PC-3 (cell line): ENCODE results near the gene SPEN. TPM values are rescaled to one million over a fixed set of nuclear protein-coding genes. Genes with fewer than 3 reads are reported as not detected.

Experiments used
- ATAC-seq: fragments of 200-7000 bp; cut with Tn5 transposase; 2 replicates; pipeline ENCODE4 v1.9.1; 2020; ENCODE audit warnings: mild to moderate bottlenecking, moderate library complexity
- BruUV-seq: library from RNA; stranded (reverse); fragments of 400-500 nt; replicated peaks from 2 replicates; lab custom pipeline; 2021; lab: Mats Ljungman, UMichigan
- CTCF ChIA-PET: fragments of 300-600 bp; sonication (Branson Sonifier 250); formaldehyde crosslinking; loops from one replicate; lab custom pipeline; 2022; ENCODE audit warnings: antibody characterized with exemption; lab: Charles Lee
- POLR2A ChIA-PET: fragments of 300-600 bp; sonication (Branson Sonifier 250); formaldehyde crosslinking; loops from one replicate; lab custom pipeline; 2022; ENCODE audit warnings: antibody characterized with exemption; ENCODE audit not compliant: unreplicated experiment; lab: Charles Lee
- DNase-seq: peaks from one replicate; pipeline ENCODE4 v3.0.0-alpha.2; 2015
- H2AFZ ChIP-seq: fragments of 300-600 bp; sonication (generic); 2 replicates; pipeline ENCODE4 v1.6.0; 2016; ENCODE audit warnings: antibody characterized with exemption, low read length
- H3F3A ChIP-seq: fragments of 300-600 bp; sonication (generic); one replicate; pipeline ENCODE4 v1.6.0; 2017; ENCODE audit warnings: antibody characterized with exemption, low read length, control low read depth, mild to moderate bottlenecking; ENCODE audit not compliant: unreplicated experiment
- H3K27ac ChIP-seq: fragments of 300-600 bp; sonication (generic); 2 replicates; pipeline ENCODE4 v1.5.1; 2016; ENCODE audit warnings: mild to moderate bottlenecking, low read length
- H3K27me3 ChIP-seq: fragments of 300-600 bp; sonication (generic); 2 replicates; pipeline ENCODE4 v1.6.1; 2016; ENCODE audit warnings: low read length, mixed read lengths
- H3K36me3 ChIP-seq: fragments of 300-600 bp; sonication (generic); 2 replicates; pipeline ENCODE4 v1.6.1; 2016; ENCODE audit warnings: low read depth, mixed run types, low read length, mixed read lengths
- H3K4me1 ChIP-seq: fragments of 300-600 bp; sonication (generic); 2 replicates; pipeline ENCODE4 v1.5.1; 2016; ENCODE audit warnings: low read length; ENCODE audit not compliant: insufficient read depth
- H3K4me2 ChIP-seq: fragments of 300-600 bp; sonication (generic); 2 replicates; pipeline ENCODE4 v1.6.0; 2016; ENCODE audit warnings: low read length
- H3K4me3 ChIP-seq: fragments of 300-600 bp; sonication (generic); 2 replicates; pipeline ENCODE4 v1.5.1; 2016; ENCODE audit warnings: mild to moderate bottlenecking, low read length, mixed read lengths
- H3K79me2 ChIP-seq: fragments of 300-600 bp; sonication (generic); 2 replicates; pipeline ENCODE4 v1.6.1; 2017; ENCODE audit warnings: low read length, mixed read lengths
- H3K9ac ChIP-seq: fragments of 300-600 bp; sonication (generic); 2 replicates; pipeline ENCODE4 v1.6.0; 2016; ENCODE audit warnings: mild to moderate bottlenecking, low read length
- H3K9me2 ChIP-seq: fragments of 300-600 bp; sonication (generic); replicated peaks from 2 replicates; pipeline ENCODE4 v1.6.1; 2016; ENCODE audit warnings: mixed run types, low read length, mixed read lengths
- H3K9me3 ChIP-seq: fragments of 300-600 bp; sonication (generic); 2 replicates; pipeline ENCODE4 v1.6.1; 2016; ENCODE audit warnings: low read length, mixed read lengths
- H4K20me1 ChIP-seq: fragments of 300-600 bp; sonication (generic); 2 replicates; pipeline ENCODE4 v1.6.1; 2016; ENCODE audit warnings: low read length, mixed read lengths
- EZH2 ChIP-seq: fragments of 300-600 bp; sonication (generic); IDR thresholded peaks from one replicate; pipeline ENCODE4 v1.6.1; 2017; ENCODE audit warnings: antibody characterized with exemption, mild to moderate bottlenecking, low read length; ENCODE audit not compliant: unreplicated experiment
- EZH2phosphoT487 ChIP-seq: fragments of 300-600 bp; sonication (generic); IDR thresholded peaks from 2 replicates; pipeline ENCODE4 v1.6.1; 2018; ENCODE audit warnings: mild to moderate bottlenecking, antibody characterized with exemption, low read length, borderline replicate concordance
- intact Hi-C: fragments of 100-400 bp; cut with micrococcal nuclease; formaldehyde crosslinking; loops from 2 replicates; pipeline ENCODE4 v1.9.0; 2023
- total RNA-seq: library from RNA; depleted of rRNA; stranded (reverse); fragments of >200 nt; gene quantifications from 2 replicates; pipeline ENCODE4 v1.2.3, GENCODE V29; 2014
- TF ChIP-seq, protein P1 (sequence below): fragments of 300-600 bp; sonication (generic); conservative IDR thresholded peaks from 2 replicates; pipeline ENCODE4 v1.5.1; 2017; ENCODE audit warnings: antibody characterized with exemption, low read depth, mild to moderate bottlenecking, low read length

SPEN gene
- total RNA-seq, 1 experiment from 2014 or later, result 26.7 TPM

- H3K9ac ChIP-seq, result no peak overlapping the region
- no peaks in the 10 kb centered on the region for H3K9me3 ChIP-seq
- no peaks in the 10 kb centered on the region for H4K20me1 ChIP-seq
- peaks cover 3% of the 10 kb centered on the region for H3K4me1 ChIP-seq
- H3F3A ChIP-seq, result no peaks in the 10 kb centered on the region
- intact Hi-C loops, result no loop called here
- peaks cover 30% of the 10 kb centered on the region for H3K36me3 ChIP-seq
- POLR2A ChIA-PET, result no interaction called here
- no peak overlapping the region for H3K27ac ChIP-seq
- no peak overlapping the region for H3K4me2 ChIP-seq
- H3K4me3 ChIP-seq, result no peak overlapping the region
- DNase-seq (no peak), ATAC-seq (no peak)
- no TSS peak for BruUV-seq
- peaks cover 75% of the 10 kb centered on the region for H3K79me2 ChIP-seq
- H3K9me2 ChIP-seq, result no peaks in the 10 kb centered on the region
- no peak for TF ChIP-seq EZH2
- no peak for TF ChIP-seq EZH2phosphoT487
- TF ChIP-seq, protein P1, sequence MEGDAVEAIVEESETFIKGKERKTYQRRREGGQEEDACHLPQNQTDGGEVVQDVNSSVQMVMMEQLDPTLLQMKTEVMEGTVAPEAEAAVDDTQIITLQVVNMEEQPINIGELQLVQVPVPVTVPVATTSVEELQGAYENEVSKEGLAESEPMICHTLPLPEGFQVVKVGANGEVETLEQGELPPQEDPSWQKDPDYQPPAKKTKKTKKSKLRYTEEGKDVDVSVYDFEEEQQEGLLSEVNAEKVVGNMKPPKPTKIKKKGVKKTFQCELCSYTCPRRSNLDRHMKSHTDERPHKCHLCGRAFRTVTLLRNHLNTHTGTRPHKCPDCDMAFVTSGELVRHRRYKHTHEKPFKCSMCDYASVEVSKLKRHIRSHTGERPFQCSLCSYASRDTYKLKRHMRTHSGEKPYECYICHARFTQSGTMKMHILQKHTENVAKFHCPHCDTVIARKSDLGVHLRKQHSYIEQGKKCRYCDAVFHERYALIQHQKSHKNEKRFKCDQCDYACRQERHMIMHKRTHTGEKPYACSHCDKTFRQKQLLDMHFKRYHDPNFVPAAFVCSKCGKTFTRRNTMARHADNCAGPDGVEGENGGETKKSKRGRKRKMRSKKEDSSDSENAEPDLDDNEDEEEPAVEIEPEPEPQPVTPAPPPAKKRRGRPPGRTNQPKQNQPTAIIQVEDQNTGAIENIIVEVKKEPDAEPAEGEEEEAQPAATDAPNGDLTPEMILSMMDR, result no peak
- no peak overlapping the region for H2AFZ ChIP-seq
- no peaks in the 10 kb centered on the region for H3K27me3 ChIP-seq
- CTCF ChIA-PET, result no interaction called here
Measured at GRCh38 chr1:15969321-15969880, 121.9 kb downstream of the SPEN start.

GRCh38 chr1:15970911-15971310 lies 123.4 kb downstream of the SPEN start:
- BruUV-seq, result no TSS peak
- ChIA-PET POLR2A (no interaction called here), CTCF (no interaction called here)
- Histone ChIP-seq H3K79me2 (peaks cover 78% of the 10 kb centered on the region), H3K36me3 (peaks cover 23% of the 10 kb centered on the region), H3K4me1 (0 out of 2 replicates have a peak, but pooled peaks cover 4% of the 10 kb centered on the region), H3K9ac (no peak overlapping the region), H3K9me3 (no peaks in the 10 kb centered on the region), H3K4me2 (no peak overlapping the region), H2AFZ (no peak overlapping the region), H4K20me1 (0 out of 2 replicates have a peak, but pooled peaks cover 4% of the 10 kb centered on the region), H3K27me3 (no peaks in the 10 kb centered on the region), H3F3A (no peaks in the 10 kb centered on the region), H3K9me2 (no peaks in the 10 kb centered on the region), H3K4me3 (no peak overlapping the region), H3K27ac (no peak overlapping the region)
- TF ChIP-seq EZH2phosphoT487 (no peak), EZH2 (no peak)
- TF ChIP-seq, protein P1, result no peak
- intact Hi-C loops, result no loop called here
- DNase-seq (no peak), ATAC-seq (no peak)

DNA sequence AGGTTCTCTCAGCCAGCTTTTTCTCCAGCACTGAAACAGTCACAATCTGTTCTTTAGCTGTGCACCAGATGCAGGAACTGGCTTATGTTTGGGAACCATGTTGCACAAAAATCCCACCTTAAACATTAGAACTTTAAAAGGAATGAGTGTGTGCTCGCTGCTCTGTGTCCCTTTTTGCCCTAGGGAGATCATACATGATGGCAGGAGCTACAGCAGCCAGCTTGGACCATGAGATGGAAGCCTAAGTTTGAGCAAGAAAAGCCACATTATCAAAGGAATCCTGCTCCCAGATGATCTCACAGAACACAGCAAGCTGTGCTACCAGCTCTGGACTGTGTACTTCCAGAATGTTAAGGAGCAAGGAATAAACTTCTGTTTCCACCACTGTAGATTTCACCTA lies 124.9 kb downstream of the SPEN start:
- CTCF ChIA-PET, result no interaction called here
- POLR2A ChIA-PET, result no interaction called here
- no peak overlapping the region for H3K9ac ChIP-seq
- no peaks in the 10 kb centered on the region for H3K9me2 ChIP-seq
- no peaks in the 10 kb centered on the region for H3K27me3 ChIP-seq
- H3K9me3 ChIP-seq, result no peaks in the 10 kb centered on the region
- ATAC-seq, result no peak
- TSS peak; percentile 6 for BruUV-seq
- DNase-seq, result no peak
- H3F3A ChIP-seq, result no peaks in the 10 kb centered on the region
- no peak overlapping the region for H3K27ac ChIP-seq
- H3K36me3 ChIP-seq, result peaks cover 22% of the 10 kb centered on the region
- H3K4me3 ChIP-seq, result no peak overlapping the region
- intact Hi-C loops, result no loop called here
- H3K79me2 ChIP-seq, result peaks cover 68% of the 10 kb centered on the region
- H4K20me1 ChIP-seq, result 0 out of 2 replicates have a peak, but pooled peaks cover 4% of the 10 kb centered on the region
- TF ChIP-seq, protein P1, result no peak
- TF ChIP-seq EZH2phosphoT487, result no peak
- TF ChIP-seq EZH2, result no peak
- 0 out of 2 replicates have a peak, but pooled peaks cover 10% of the 10 kb centered on the region for H3K4me1 ChIP-seq
- H3K4me2 ChIP-seq, result no peak overlapping the region
- no peak overlapping the region for H2AFZ ChIP-seq
